Natural killer cell (primary cell): Measurements from ENCODE around the gene RHOF. TPM values are rescaled to one million over a fixed set of nuclear protein-coding genes. Genes with fewer than 3 reads are reported as not detected.

Source experiments
- ATAC-seq, 3 donors: fragments of 150-1000 bp in 2 of 3; fragments of 200-7000 bp in 1 of 3; cut with Tn5 transposase; 1 replicate in 1 of 3; 2 replicates in 2 of 3; pipeline ENCODE4 v1.10.0; 2021; ENCODE audit warnings: mild to moderate bottlenecking in 2 of 3, moderate library complexity in 2 of 3
- DNase-seq, 2 donors: peaks; one replicate each; pipeline versions ENCODE4 v3.0.0 to v3.0.0-alpha.2; 2013 to 2021; ENCODE audit warnings: mixed read lengths in 1 of 2
- H3K27ac ChIP-seq: one replicate; pipeline ENCODE4 v1.5.1; 2013; ENCODE audit warnings: mild to moderate bottlenecking, low read length
- H3K27me3 ChIP-seq: one replicate; pipeline ENCODE4 v1.6.1; 2013; ENCODE audit warnings: low read length; ENCODE audit not compliant: control insufficient read depth, insufficient read depth
- H3K36me3 ChIP-seq: one replicate; pipeline ENCODE4 v1.6.1; 2013; ENCODE audit warnings: low read length; ENCODE audit not compliant: control insufficient read depth, insufficient read depth
- H3K4me1 ChIP-seq: one replicate; pipeline ENCODE4 v1.6.1; 2013; ENCODE audit warnings: low read length; ENCODE audit not compliant: control insufficient read depth, insufficient read depth
- H3K4me3 ChIP-seq: one replicate; pipeline ENCODE4 v1.5.1; 2013; ENCODE audit warnings: low read length
- H3K9me3 ChIP-seq: one replicate; pipeline ENCODE4 v1.6.1; 2013; ENCODE audit warnings: low read length; ENCODE audit not compliant: control insufficient read depth, insufficient read depth
- H3K27ac Mint-ChIP-seq, 2 donors: one replicate each; pipeline ENCODE4 v1.8.0; 2022; ENCODE audit warnings: mild to moderate bottlenecking in 2 of 2, mixed read lengths in 2 of 2, moderate library complexity in 1 of 2
- H3K27me3 Mint-ChIP-seq, 2 donors: one replicate each; pipeline ENCODE4 v1.8.0; 2022; ENCODE audit warnings: low read depth in 2 of 2, mixed read lengths in 2 of 2
- H3K36me3 Mint-ChIP-seq: one replicate; pipeline ENCODE4 v1.8.0; 2022; ENCODE audit warnings: mixed read lengths
- H3K4me1 Mint-ChIP-seq, 2 donors: one replicate each; pipeline ENCODE4 v1.8.0; 2022; ENCODE audit warnings: mixed read lengths in 2 of 2
- H3K4me3 Mint-ChIP-seq: one replicate; pipeline ENCODE4 v1.8.0; 2022; ENCODE audit warnings: mild to moderate bottlenecking, moderate library complexity, mixed read lengths
- H3K9me3 Mint-ChIP-seq, 2 donors: one replicate each; pipeline ENCODE4 v1.8.0; 2022; ENCODE audit warnings: mixed read lengths in 2 of 2
- WGBS: methylation state at CpG from one replicate; pipeline ENCODE4 v1.1.7; 2013; ENCODE audit warnings: missing lambda C conversion rate; ENCODE audit not compliant: insufficient coverage; 5-methylcytosine and 5-hydroxymethylcytosine counted together
- intact Hi-C: fragments of 100-400 bp; cut with micrococcal nuclease; formaldehyde crosslinking; loops from one replicate; pipeline ENCODE4 v1.14.2; 2022
- total RNA-seq, 4 donors: library from RNA; stranded (reverse); fragments of 120-200 nt in 1 of 4; gene quantifications; one replicate each; pipeline versions ENCODE4 v1.2.3 to v1.2.4, GENCODE V29; 2013 to 2022
- TF ChIP-seq, protein P1 (sequence below): fragments of 200-600 bp; IDR thresholded peaks from one replicate; pipeline ENCODE4 v1.8.0; 2022; ENCODE audit warnings: antibody characterized with exemption

RHOF gene
- total RNA-seq, 3 donors from 2014 or later (not counting 1 experiment from before 2014, with no cell fraction given), result 146 to 201 (median 177) TPM

DNA sequence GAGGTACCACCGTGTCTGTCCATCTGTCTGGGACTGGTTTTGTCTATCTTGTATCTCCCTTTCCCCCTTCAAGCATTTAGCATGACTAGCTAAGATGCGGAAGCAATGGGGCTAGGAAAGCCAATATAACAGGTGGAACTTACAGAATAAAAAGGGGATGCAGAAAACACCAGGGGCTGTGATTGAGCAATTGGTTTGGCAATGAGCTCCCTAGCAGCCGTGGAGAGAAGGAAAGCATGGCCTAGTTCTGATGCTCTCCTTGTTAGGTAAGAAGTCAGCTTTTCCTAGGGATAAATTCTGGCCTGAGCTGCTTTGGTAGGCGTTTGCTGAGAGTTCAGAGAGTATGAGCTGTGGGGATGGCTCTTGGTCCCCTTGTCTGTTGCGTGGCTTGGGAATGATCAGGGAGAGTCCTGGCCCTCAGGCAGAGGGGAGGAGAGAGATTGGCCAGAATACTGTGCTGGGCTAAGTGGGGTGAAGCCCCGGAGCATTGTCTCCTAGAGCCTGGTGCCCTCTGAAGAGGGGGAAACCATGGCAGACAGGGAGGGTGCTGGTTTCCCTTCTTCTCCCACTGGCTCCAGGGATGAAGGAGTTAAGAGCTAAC is 17.4 kb upstream of the RHOF start:
- Mint-ChIP-seq H3K4me3 (peak overlapping the region; percentile 85), H3K27ac (peak overlapping the region; percentile 63 to 67), H3K36me3 (no peaks in the 10 kb centered on the region), H3K9me3 (no peaks in the 10 kb centered on the region), H3K4me1 (peaks cover 31 to 55% of the 10 kb centered on the region in 2 donors), H3K27me3 (no peaks in the 10 kb centered on the region)
- peaks cover 78% of the 10 kb centered on the region for H3K36me3 ChIP-seq
- WGBS, result 72% methylated on average over 6 of the region's 6 CpGs
- peaks cover 61% of the 10 kb centered on the region for H3K4me1 ChIP-seq
- intact Hi-C loops, result loop anchor here (5.0 kb wide), 1 partner anchor 34 kb away; no protein-coding TSS in a partner anchor
- H3K27me3 ChIP-seq, result no peaks in the 10 kb centered on the region
- peak overlapping the region; percentile 39 for H3K4me3 ChIP-seq
- DNase-seq (no peak), ATAC-seq (no peak)
- H3K27ac ChIP-seq, result peak overlapping the region; percentile 22
- H3K9me3 ChIP-seq, result no peaks in the 10 kb centered on the region
- TF ChIP-seq, protein P1, sequence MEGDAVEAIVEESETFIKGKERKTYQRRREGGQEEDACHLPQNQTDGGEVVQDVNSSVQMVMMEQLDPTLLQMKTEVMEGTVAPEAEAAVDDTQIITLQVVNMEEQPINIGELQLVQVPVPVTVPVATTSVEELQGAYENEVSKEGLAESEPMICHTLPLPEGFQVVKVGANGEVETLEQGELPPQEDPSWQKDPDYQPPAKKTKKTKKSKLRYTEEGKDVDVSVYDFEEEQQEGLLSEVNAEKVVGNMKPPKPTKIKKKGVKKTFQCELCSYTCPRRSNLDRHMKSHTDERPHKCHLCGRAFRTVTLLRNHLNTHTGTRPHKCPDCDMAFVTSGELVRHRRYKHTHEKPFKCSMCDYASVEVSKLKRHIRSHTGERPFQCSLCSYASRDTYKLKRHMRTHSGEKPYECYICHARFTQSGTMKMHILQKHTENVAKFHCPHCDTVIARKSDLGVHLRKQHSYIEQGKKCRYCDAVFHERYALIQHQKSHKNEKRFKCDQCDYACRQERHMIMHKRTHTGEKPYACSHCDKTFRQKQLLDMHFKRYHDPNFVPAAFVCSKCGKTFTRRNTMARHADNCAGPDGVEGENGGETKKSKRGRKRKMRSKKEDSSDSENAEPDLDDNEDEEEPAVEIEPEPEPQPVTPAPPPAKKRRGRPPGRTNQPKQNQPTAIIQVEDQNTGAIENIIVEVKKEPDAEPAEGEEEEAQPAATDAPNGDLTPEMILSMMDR, result no peak

DNA sequence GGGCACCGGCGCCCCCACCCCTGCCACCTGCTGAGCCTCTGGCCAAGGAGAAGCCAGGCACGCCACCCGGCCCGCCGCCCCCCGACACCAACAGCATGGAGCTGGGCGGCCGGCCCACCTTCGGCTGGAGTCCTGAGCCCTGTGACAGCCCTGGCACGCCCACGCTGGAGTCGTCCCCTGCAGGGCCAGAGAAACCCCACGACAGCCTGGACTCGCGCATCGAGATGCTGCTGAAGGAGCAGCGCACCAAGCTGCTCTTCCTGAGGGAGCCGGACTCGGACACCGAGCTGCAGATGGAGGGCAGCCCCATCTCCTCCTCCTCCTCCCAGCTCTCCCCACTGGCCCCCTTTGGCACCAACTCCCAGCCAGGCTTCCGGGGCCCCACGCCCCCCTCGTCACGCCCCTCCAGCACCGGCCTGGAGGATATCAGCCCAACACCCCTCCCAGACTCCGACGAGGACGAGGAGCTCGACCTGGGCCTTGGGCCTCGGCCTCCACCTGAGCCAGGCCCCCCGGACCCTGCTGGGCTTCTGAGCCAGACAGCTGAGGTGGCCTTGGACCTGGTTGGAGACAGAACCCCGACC is 16.8 kb upstream of the RHOF start:
- Histone ChIP-seq H3K27ac (no peak overlapping the region), H3K9me3 (no peaks in the 10 kb centered on the region), H3K4me1 (peaks cover 67% of the 10 kb centered on the region), H3K27me3 (no peaks in the 10 kb centered on the region), H3K36me3 (peaks cover 74% of the 10 kb centered on the region), H3K4me3 (no peak overlapping the region)
- Mint-ChIP-seq H3K9me3 (no peaks in the 10 kb centered on the region), H3K4me1 (peaks cover 31 to 58% of the 10 kb centered on the region in 2 donors), H3K27ac (peak overlapping the region in 1 of 2 donors; percentile 67), H3K36me3 (no peaks in the 10 kb centered on the region), H3K4me3 (no peak overlapping the region), H3K27me3 (no peaks in the 10 kb centered on the region)
- WGBS, result 94% methylated on average over 33 of the region's 33 CpGs
- intact Hi-C loops, result loop anchor here (5.0 kb wide), 1 partner anchor 33 kb away; no protein-coding TSS in a partner anchor
- ATAC-seq (no peak), DNase-seq (no peak)
- TF ChIP-seq, protein P1, result no peak

DNA sequence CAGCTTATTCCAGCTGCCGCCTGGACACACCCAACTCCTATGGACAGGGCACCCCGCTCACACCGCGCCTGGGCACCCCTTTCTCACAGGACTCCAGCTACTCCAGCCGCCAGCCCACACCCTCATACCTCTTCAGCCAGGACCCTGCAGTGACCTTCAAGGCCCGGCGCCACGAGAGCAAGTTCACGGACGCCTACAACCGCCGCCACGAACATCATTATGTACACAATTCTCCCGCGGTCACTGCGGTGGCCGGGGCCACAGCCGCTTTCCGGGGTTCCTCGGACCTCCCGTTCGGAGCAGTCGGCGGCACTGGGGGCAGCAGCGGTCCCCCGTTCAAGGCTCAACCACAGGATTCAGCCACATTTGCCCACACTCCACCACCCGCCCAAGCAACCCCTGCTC is 16.2 kb upstream of the RHOF start:
- ATAC-seq (no peak), DNase-seq (no peak)
- Histone ChIP-seq H3K4me1 (peaks cover 72% of the 10 kb centered on the region), H3K36me3 (peaks cover 68% of the 10 kb centered on the region), H3K9me3 (no peaks in the 10 kb centered on the region), H3K27me3 (no peaks in the 10 kb centered on the region), H3K27ac (no peak overlapping the region), H3K4me3 (no peak overlapping the region)
- 94% methylated on average over 27 of the region's 27 CpGs for whole genome bisulfite sequencing
- TF ChIP-seq, protein P1, result no peak
- intact Hi-C loops, result loop anchor here (5.0 kb wide), 1 partner anchor 32 kb away; no protein-coding TSS in a partner anchor
- peaks cover 31 to 58% of the 10 kb centered on the region in 2 donors for H3K4me1 Mint-ChIP-seq
- no peaks in the 10 kb centered on the region for H3K27me3 Mint-ChIP-seq
- no peak overlapping the region for H3K27ac Mint-ChIP-seq
- no peaks in the 10 kb centered on the region for H3K9me3 Mint-ChIP-seq
- no peaks in the 10 kb centered on the region for H3K36me3 Mint-ChIP-seq
- H3K4me3 Mint-ChIP-seq, result no peak overlapping the region
